Subcutaneous adipose tissue (tissue), 4 donors: ENCODE measurements around the gene TRIM17. TPM values are rescaled to one million over a fixed set of nuclear protein-coding genes. Genes with fewer than 3 reads are reported as not detected.

ENCODE experiments used
- CTCF ChIP-seq: fragments of 450-650 bp; IDR thresholded peaks from one replicate; pipeline ENCODE4 v1.5.1; 2016; ENCODE audit warnings: low read depth, mild to moderate bottlenecking, control low read depth, antibody characterized with exemption, moderate library complexity
- total RNA-seq, 4 donors: library from RNA; depleted of rRNA; stranded (reverse); fragments of >200 nt; gene quantifications; one replicate each; pipeline ENCODE4 v1.1.0, GENCODE V29; 2016

Gene TRIM17
- total RNA-seq, 4 donors from 2014 or later, result not detected

- TF ChIP-seq CTCF, result no peak
These were observed 40.9 kb downstream of the TRIM17 start for GRCh38 chr1:228375578-228376261.

GRCh38 chr1:228374711-228375577 is 41.7 kb downstream of the TRIM17 start:
- no peak for TF ChIP-seq CTCF

- no peak for TF ChIP-seq CTCF
These were observed 42.7 kb downstream of the TRIM17 start for GRCh38 chr1:228373681-228374571.

- no peak for TF ChIP-seq CTCF
These were observed 43.5 kb downstream of the TRIM17 start for GRCh38 chr1:228373004-228373680.

GRCh38 chr1:228372183-228373003 is 44.3 kb downstream of the TRIM17 start:
- TF ChIP-seq CTCF, result no peak

- TF ChIP-seq CTCF, result no peak
These were observed 44.9 kb downstream of the TRIM17 start for GRCh38 chr1:228371741-228372182.
